SK-N-SH treated with all-trans-retinoic acid at 6 μM for 48 hours (cell line): ENCODE data around the gene SLC25A11.

Source experiments
- ATAC-seq: fragments of 200-7000 bp; cut with Tn5 transposase; 3 replicates; pipeline ENCODE4 v1.9.1; 2020; ENCODE audit warnings: mild to moderate bottlenecking, moderate library complexity
- ARNTL ChIP-seq: fragments of 450-650 bp; formaldehyde crosslinking; IDR thresholded peaks from 2 replicates; pipeline ENCODE4 v1.5.0; 2020; ENCODE audit warnings: low read depth, mild to moderate bottlenecking, moderate library complexity, borderline replicate concordance
- CSDC2 ChIP-seq: fragments of 250-450 bp; sonication (Bioruptor Pico); IDR thresholded peaks from 2 replicates; pipeline ENCODE4 v1.5.0; 2020; ENCODE audit warnings: mild to moderate bottlenecking, moderate library complexity
- GLIS3 ChIP-seq: fragments of 250-450 bp; sonication (Bioruptor Pico); IDR thresholded peaks from 2 replicates; pipeline ENCODE4 v1.5.0; 2020; ENCODE audit warnings: mild to moderate bottlenecking, moderate library complexity
- OSR1 ChIP-seq: fragments of 250-450 bp; sonication (Bioruptor Pico); IDR thresholded peaks from 2 replicates; pipeline ENCODE4 v1.8.0; 2022; ENCODE audit warnings: moderate library complexity, mild to moderate bottlenecking, inconsistent platforms
- PPARA ChIP-seq: fragments of 250-450 bp; sonication (Bioruptor Pico); IDR thresholded peaks from 2 replicates; pipeline ENCODE4 v1.5.0; 2020; ENCODE audit warnings: mild to moderate bottlenecking, borderline replicate concordance
- RARB ChIP-seq: fragments of 250-450 bp; sonication (Bioruptor Pico); IDR thresholded peaks from 2 replicates; pipeline ENCODE4 v1.8.0; 2021; ENCODE audit warnings: mild to moderate bottlenecking, moderate library complexity
- SNAI2 ChIP-seq: fragments of 250-450 bp; sonication (Bioruptor Pico); IDR thresholded peaks from 2 replicates; pipeline ENCODE4 v1.5.0; 2020; ENCODE audit warnings: mild to moderate bottlenecking, moderate library complexity
- TCF4 ChIP-seq: fragments of 250-450 bp; sonication (Bioruptor Pico); IDR thresholded peaks from 2 replicates; pipeline ENCODE4 v1.8.0; 2021; ENCODE audit warnings: mild to moderate bottlenecking, moderate library complexity, borderline replicate concordance
- TOX ChIP-seq: fragments of 250-450 bp; sonication (Bioruptor Pico); IDR thresholded peaks from 2 replicates; pipeline ENCODE4 v1.8.0; 2021; ENCODE audit warnings: mild to moderate bottlenecking, moderate library complexity, borderline replicate concordance
- ZC3H10 ChIP-seq: fragments of 250-450 bp; sonication (Bioruptor Pico); IDR thresholded peaks from 2 replicates; pipeline ENCODE4 v1.5.1; 2021; ENCODE audit warnings: mild to moderate bottlenecking, moderate library complexity
- ZFP3 ChIP-seq: fragments of 250-450 bp; sonication (Bioruptor Pico); IDR thresholded peaks from 2 replicates; pipeline ENCODE4 v1.5.0; 2020; ENCODE audit warnings: mild to moderate bottlenecking, moderate library complexity
- ZFP30 ChIP-seq: fragments of 450-650 bp; formaldehyde crosslinking; IDR thresholded peaks from 2 replicates; pipeline ENCODE4 v1.5.0; 2022; ENCODE audit warnings: mild to moderate bottlenecking, moderate library complexity
- ZNF565 ChIP-seq: fragments of 450-650 bp; formaldehyde crosslinking; conservative IDR thresholded peaks from 2 replicates; pipeline ENCODE4 v1.5.0; 2020; ENCODE audit warnings: low read depth, mild to moderate bottlenecking, moderate library complexity
- ZNF70 ChIP-seq: fragments of 450-650 bp; formaldehyde crosslinking; IDR thresholded peaks from 2 replicates; pipeline ENCODE4 v1.5.0; 2020; ENCODE audit warnings: mild to moderate bottlenecking, moderate library complexity
- ZNF8 ChIP-seq: fragments of 450-650 bp; formaldehyde crosslinking; IDR thresholded peaks from 2 replicates; pipeline ENCODE4 v1.5.0; 2020; ENCODE audit warnings: mild to moderate bottlenecking, moderate library complexity
- TF ChIP-seq, protein P1 (sequence below): fragments of 250-450 bp; sonication (Bioruptor Pico); IDR thresholded peaks from 2 replicates; pipeline ENCODE4 v1.5.1; 2021; ENCODE audit warnings: mild to moderate bottlenecking, moderate library complexity
- TF ChIP-seq, protein P2 (sequence below): fragments of 250-450 bp; sonication (Bioruptor Pico); IDR thresholded peaks from 2 replicates; pipeline ENCODE4 v1.8.0; 2021; ENCODE audit warnings: low read depth, mild to moderate bottlenecking, moderate library complexity, borderline replicate concordance
- TF ChIP-seq, protein P3 (sequence below): fragments of 250-450 bp; sonication (Bioruptor Pico); IDR thresholded peaks from 2 replicates; pipeline ENCODE4 v1.5.0; 2020; ENCODE audit warnings: mild to moderate bottlenecking, moderate library complexity
- TF ChIP-seq, protein P4 (sequence below): fragments of 250-450 bp; sonication (Bioruptor Pico); IDR thresholded peaks from 2 replicates; pipeline ENCODE4 v1.5.1; 2020; ENCODE audit warnings: low read depth, mild to moderate bottlenecking, moderate library complexity

The SLC25A11 gene

DNA sequence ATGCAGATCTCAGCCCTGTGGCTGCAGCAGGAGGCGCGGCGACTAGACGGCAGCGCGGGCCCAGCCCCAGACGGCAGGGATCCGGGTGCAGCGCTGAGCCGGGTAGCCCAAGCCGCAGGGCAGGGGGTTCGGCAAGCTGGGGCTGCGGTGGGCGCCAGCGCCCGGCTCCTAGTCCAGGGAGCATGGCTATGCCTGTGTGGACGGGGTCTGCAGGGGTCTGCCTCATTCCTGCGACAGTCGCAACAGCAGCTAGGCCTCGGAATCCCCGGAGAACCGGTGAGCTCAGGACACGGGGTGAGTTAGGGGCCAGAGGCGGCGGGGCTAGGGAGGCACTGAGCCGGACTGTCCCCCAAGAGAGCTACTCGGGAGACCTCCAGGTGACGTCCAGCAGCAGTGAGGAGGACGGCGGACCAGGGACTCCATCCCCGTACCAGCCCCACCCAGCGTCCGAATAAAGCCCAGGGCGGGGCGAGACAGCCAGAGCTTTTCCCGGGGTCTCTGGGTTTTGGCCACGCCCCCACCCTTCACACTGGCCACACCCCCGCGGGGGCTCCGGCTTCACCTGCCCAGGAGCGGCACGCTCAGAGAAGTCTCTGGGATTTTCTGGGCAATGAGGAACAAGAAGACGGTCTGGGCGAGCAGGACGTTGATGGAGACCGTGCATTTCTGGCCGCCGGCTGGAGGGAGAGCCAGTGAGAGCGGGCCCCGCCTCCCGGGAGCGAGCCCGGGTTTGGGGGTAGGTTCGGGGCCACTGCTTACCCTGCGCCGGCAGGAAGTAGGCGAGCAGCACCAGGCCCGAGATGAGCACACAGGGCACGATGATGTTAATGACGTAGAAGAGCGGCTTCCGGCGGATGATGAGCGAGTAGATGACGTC, 39.4 kb downstream of the SLC25A11 start (continued):
- TF ChIP-seq, protein P1, sequence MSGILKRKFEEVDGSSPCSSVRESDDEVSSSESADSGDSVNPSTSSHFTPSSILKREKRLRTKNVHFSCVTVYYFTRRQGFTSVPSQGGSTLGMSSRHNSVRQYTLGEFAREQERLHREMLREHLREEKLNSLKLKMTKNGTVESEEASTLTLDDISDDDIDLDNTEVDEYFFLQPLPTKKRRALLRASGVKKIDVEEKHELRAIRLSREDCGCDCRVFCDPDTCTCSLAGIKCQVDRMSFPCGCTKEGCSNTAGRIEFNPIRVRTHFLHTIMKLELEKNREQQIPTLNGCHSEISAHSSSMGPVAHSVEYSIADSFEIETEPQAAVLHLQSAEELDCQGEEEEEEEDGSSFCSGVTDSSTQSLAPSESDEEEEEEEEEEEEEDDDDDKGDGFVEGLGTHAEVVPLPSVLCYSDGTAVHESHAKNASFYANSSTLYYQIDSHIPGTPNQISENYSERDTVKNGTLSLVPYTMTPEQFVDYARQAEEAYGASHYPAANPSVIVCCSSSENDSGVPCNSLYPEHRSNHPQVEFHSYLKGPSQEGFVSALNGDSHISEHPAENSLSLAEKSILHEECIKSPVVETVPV (CRISPR knock-in tag) = no peak
- TF ChIP-seq GLIS3 (CRISPR knock-in tag) (no peak), ZFP30 (no peak), ZNF8 (CRISPR knock-in tag) (no peak)

DNA sequence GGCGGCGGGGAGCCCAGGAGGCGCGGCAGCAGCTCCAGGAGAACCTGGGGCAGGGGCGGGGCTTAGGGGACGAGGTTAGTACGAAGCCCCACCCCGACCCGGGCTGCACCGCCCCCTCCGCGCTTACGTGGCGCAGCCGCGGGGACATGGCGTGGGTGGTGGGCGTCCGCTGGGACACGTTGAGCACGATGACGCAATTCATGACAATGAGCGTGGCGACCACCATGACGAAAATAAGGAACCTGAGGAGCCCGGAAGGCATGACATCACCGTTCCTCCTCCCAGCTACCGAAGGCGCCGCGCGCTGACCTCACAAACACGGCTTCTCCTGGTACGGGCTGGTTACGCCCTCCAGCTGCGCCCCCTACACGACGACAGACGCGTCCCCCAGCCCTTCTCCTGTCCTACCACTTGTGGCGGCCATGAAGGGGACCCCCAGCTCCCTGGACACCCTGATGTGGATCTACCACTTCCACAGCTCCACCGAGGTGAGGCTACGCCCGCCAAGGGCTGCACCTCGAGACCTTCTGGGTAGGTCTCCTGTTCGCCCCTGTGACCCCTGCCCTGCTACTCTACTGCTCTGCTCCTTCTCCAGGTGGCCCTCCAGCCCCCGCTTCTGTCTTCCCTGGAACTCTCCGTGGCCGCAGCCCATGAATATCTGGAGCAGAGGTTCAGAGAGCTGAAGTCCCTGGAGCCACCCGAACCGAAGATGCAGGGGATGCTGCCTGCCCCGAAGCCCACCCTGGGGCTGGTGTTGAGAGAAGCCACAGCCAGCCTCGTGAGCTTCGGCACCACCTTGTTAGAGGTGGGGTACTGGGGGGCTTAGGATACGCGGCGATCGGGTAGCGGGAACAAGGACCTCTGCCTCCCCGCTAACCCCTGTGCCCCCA, 40.3 kb downstream of the SLC25A11 start, which contains the start of gene C17orf107:
Gene C17orf107 (plus strand): TSS at position 196 of the 890 bp plus-strand sequence. CDS start 227 bp downstream, at position 423.
- TF ChIP-seq ZNF8 (CRISPR knock-in tag) = no peak
- TF ChIP-seq CSDC2 = no peak
- TF ChIP-seq, protein P2, sequence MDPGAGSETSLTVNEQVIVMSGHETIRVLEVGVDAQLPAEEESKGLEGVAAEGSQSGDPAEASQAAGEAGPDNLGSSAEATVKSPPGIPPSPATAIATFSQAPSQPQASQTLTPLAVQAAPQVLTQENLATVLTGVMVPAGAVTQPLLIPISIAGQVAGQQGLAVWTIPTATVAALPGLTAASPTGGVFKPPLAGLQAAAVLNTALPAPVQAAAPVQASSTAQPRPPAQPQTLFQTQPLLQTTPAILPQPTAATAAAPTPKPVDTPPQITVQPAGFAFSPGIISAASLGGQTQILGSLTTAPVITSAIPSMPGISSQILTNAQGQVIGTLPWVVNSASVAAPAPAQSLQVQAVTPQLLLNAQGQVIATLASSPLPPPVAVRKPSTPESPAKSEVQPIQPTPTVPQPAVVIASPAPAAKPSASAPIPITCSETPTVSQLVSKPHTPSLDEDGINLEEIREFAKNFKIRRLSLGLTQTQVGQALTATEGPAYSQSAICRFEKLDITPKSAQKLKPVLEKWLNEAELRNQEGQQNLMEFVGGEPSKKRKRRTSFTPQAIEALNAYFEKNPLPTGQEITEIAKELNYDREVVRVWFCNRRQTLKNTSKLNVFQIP = no peak
- TF ChIP-seq TCF4 (CRISPR knock-in tag) = no peak
- TF ChIP-seq ARNTL (CRISPR knock-in tag) = no peak
- TF ChIP-seq, protein P1 (CRISPR knock-in tag) = no peak
- no peak for TF ChIP-seq GLIS3 (CRISPR knock-in tag)
- no peak for TF ChIP-seq ZNF565 (CRISPR knock-in tag)
- TF ChIP-seq, protein P3, sequence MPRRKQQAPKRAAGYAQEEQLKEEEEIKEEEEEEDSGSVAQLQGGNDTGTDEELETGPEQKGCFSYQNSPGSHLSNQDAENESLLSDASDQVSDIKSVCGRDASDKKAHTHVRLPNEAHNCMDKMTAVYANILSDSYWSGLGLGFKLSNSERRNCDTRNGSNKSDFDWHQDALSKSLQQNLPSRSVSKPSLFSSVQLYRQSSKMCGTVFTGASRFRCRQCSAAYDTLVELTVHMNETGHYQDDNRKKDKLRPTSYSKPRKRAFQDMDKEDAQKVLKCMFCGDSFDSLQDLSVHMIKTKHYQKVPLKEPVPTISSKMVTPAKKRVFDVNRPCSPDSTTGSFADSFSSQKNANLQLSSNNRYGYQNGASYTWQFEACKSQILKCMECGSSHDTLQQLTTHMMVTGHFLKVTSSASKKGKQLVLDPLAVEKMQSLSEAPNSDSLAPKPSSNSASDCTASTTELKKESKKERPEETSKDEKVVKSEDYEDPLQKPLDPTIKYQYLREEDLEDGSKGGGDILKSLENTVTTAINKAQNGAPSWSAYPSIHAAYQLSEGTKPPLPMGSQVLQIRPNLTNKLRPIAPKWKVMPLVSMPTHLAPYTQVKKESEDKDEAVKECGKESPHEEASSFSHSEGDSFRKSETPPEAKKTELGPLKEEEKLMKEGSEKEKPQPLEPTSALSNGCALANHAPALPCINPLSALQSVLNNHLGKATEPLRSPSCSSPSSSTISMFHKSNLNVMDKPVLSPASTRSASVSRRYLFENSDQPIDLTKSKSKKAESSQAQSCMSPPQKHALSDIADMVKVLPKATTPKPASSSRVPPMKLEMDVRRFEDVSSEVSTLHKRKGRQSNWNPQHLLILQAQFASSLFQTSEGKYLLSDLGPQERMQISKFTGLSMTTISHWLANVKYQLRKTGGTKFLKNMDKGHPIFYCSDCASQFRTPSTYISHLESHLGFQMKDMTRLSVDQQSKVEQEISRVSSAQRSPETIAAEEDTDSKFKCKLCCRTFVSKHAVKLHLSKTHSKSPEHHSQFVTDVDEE = no peak
- no peak for TF ChIP-seq SNAI2
- no peak for TF ChIP-seq ZFP3 (CRISPR knock-in tag)
- no peak for TF ChIP-seq ZC3H10 (CRISPR knock-in tag)
- no peak for TF ChIP-seq OSR1 (CRISPR knock-in tag)
- no peak for TF ChIP-seq TOX (CRISPR knock-in tag)
- TF ChIP-seq RARB (CRISPR knock-in tag) = no peak
- TF ChIP-seq, protein P4, sequence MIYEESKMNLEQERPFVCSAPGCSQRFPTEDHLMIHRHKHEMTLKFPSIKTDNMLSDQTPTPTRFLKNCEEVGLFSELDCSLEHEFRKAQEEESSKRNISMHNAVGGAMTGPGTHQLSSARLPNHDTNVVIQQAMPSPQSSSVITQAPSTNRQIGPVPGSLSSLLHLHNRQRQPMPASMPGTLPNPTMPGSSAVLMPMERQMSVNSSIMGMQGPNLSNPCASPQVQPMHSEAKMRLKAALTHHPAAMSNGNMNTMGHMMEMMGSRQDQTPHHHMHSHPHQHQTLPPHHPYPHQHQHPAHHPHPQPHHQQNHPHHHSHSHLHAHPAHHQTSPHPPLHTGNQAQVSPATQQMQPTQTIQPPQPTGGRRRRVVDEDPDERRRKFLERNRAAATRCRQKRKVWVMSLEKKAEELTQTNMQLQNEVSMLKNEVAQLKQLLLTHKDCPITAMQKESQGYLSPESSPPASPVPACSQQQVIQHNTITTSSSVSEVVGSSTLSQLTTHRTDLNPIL (CRISPR knock-in tag) = no peak
- TF ChIP-seq, all 23 proteins: peak for 0
- ATAC-seq = no peak

DNA sequence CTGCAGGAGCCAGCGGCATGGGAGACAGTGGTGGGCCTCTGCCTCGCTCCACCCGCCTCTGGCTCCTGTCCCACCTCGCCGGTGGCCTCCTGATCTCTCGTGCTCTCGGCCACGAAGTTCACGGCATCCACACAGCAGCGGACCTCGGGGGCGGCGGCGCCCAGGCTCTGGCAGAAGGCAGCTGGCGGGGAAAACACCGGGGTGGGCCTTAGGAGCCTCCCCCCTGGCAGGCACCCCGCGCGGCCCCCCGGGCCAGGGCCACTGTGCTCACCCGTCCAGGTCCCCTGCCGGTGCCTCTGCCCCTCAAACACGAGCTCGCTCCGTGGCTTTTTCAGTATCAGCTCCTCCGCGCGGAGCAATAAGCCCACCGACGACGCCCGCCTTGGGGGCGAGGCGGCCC, 40.9 kb downstream of the SLC25A11 start:
- no peak for ATAC-seq
- TF ChIP-seq SNAI2 = no peak
- TF ChIP-seq PPARA = no peak
- TF ChIP-seq, protein P1 (CRISPR knock-in tag) = no peak
- no peak for TF ChIP-seq OSR1 (CRISPR knock-in tag)
- no peak for TF ChIP-seq ZFP30
- TF ChIP-seq ZNF565 (CRISPR knock-in tag) = no peak
- TF ChIP-seq, protein P4 (CRISPR knock-in tag) = no peak
- TF ChIP-seq ZC3H10 (CRISPR knock-in tag) = no peak
- TF ChIP-seq TOX (CRISPR knock-in tag) = no peak
- no peak for TF ChIP-seq ZNF70 (CRISPR knock-in tag)
- no peak for TF ChIP-seq ZNF8 (CRISPR knock-in tag)
- TF ChIP-seq, protein P3 = no peak
